Measurements from ENCODE around the gene TMEM243. TPM values are rescaled to one million over a fixed set of nuclear protein-coding genes. Genes with fewer than 3 reads are reported as not detected.

The TMEM243 gene
- total and polyA plus RNA-seq, 2 experiments from 2014 or later: 44.5 to 82.5 TPM

GRCh38 chr7:87215046-87215445 lies 4.5 kb downstream of the TMEM243 start:
- Mint-ChIP-seq H3K27ac (no peak overlapping the region), H3K9me3 (peaks cover 4% of the 10 kb centered on the region), H3K4me3 (no peak overlapping the region), H3K4me1 (peaks cover 16% of the 10 kb centered on the region), H3K27me3 (ENCODE audit: insufficient read depth, low read depth, poor library complexity) (peaks cover 8% of the 10 kb centered on the region), H3K36me3 (ENCODE audit: low read depth) (peaks cover 33% of the 10 kb centered on the region)
- TF ChIP-seq CTCF (conservative IDR thresholded peaks at IDR 0.05; ENCODE audit: low read depth in 2 of 2) (no peak), EZH2phosphoT487 (IDR thresholded peaks at IDR 0.05; ENCODE audit: unreplicated experiment) (no peak), CREB1 (CRISPR knock-in tag; IDR thresholded peaks at IDR 0.05; ENCODE audit: low read depth) (no peak), ZNF114 (CRISPR knock-in tag; IDR thresholded peaks at IDR 0.05) (no peak), STAT1 (IDR thresholded peaks at IDR 0.05; ENCODE audit: unreplicated experiment) (no peak), NANOG (IDR thresholded peaks at IDR 0.05; ENCODE audit: borderline replicate concordance) (no peak), REST (IDR thresholded peaks at IDR 0.05; ENCODE audit: unreplicated experiment) (no peak)
- no peak overlapping the region for H3K4me2 ChIP-seq
- H3F3A ChIP-seq (replicated peaks; ENCODE audit: low read depth): no peaks in the 10 kb centered on the region
- H2AFZ ChIP-seq: no peak overlapping the region
- H3K4me1 ChIP-seq (ENCODE audit: insufficient read depth): peaks cover 8% of the 10 kb centered on the region
- peaks cover 86% of the 10 kb centered on the region for H3K79me2 ChIP-seq (replicated peaks; ENCODE audit: insufficient read depth)
- DNase-seq (ENCODE audit: low spot score) (no peak), ATAC-seq (no peak)
- peaks cover 25% of the 10 kb centered on the region for H4K20me1 ChIP-seq (replicated peaks; ENCODE audit: insufficient read depth)
- H3K9me2 ChIP-seq (ENCODE audit: insufficient read depth): no peaks in the 10 kb centered on the region
- no peak overlapping the region for H3K4me3 ChIP-seq
- no peaks in the 10 kb centered on the region for H3K27me3 ChIP-seq (ENCODE audit: insufficient read depth)
- H3K27ac ChIP-seq (ENCODE audit: low read depth): no peak overlapping the region
- no peaks in the 10 kb centered on the region for H3K36me3 ChIP-seq (ENCODE audit: insufficient read depth)

- no peak overlapping the region for H3K4me2 ChIP-seq
- peaks cover 44% of the 10 kb centered on the region for H3K36me3 Mint-ChIP-seq (ENCODE audit: low read depth)
- ATAC-seq: no peak; the same call in 2 of the 3 replicates
- H3K4me3 Mint-ChIP-seq: no peak overlapping the region
- peaks cover 8% of the 10 kb centered on the region for H3K4me1 ChIP-seq (ENCODE audit: insufficient read depth)
- H3K27me3 ChIP-seq (ENCODE audit: insufficient read depth): no peaks in the 10 kb centered on the region
- H3K4me1 Mint-ChIP-seq: peaks cover 14% of the 10 kb centered on the region
- H2AFZ ChIP-seq: no peak overlapping the region
- H3K4me3 ChIP-seq: no peak overlapping the region
- peaks cover 25% of the 10 kb centered on the region for H4K20me1 ChIP-seq (replicated peaks; ENCODE audit: insufficient read depth)
- no peaks in the 10 kb centered on the region for H3K36me3 ChIP-seq (ENCODE audit: insufficient read depth)
- H3K27me3 Mint-ChIP-seq (ENCODE audit: insufficient read depth, low read depth, poor library complexity): peaks cover 6% of the 10 kb centered on the region
- H3K27ac Mint-ChIP-seq: no peak overlapping the region
- DNase-seq (ENCODE audit: low spot score): no peak
- 0 out of 2 replicates have a peak, but pooled peaks cover 2% of the 10 kb centered on the region for H3K9me2 ChIP-seq (ENCODE audit: insufficient read depth)
- H3K9me3 Mint-ChIP-seq: peaks cover 9% of the 10 kb centered on the region
- H3K27ac ChIP-seq (ENCODE audit: low read depth): no peak overlapping the region
- H3K79me2 ChIP-seq (replicated peaks; ENCODE audit: insufficient read depth): peaks cover 90% of the 10 kb centered on the region
- TF ChIP-seq CTCF (conservative IDR thresholded peaks at IDR 0.05; ENCODE audit: low read depth in 2 of 2) (no peak), EZH2phosphoT487 (IDR thresholded peaks at IDR 0.05; ENCODE audit: unreplicated experiment) (no peak), ETS1 (IDR thresholded peaks at IDR 0.05) (no peak)
- H3F3A ChIP-seq (replicated peaks; ENCODE audit: low read depth): no peaks in the 10 kb centered on the region
Measured at GRCh38 chr7:87213811-87214210, 5.7 kb downstream of the TMEM243 start.

Data from GM23338 (cell line).